ENCODE measurements around the gene ZNF408.
"Not testable (repeated sequence)": the region's sequence is repeated elsewhere in the genome, so short reads cannot be mapped to it uniquely, and the experiment has no call there.

ZNF408 gene

DNA sequence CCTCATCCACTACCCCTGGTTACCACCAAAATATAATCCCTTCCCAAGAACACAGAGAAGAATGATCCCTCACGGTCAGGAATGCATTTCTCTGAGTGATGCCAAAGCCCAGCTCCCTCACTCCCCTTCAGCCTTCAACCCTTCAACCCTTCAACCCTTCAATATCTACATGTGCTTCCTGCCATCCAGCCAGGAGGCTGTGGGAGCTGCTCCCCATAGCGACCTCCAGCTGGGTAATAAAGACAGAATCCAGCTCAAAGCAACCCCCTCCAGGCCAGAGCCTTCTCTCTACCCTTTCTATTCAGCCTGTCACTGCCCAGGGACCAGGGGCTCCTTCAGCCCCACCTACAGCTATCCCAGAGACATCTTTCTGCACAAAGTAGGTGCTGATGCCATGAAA lies 3.1 kb upstream of the ZNF408 start:
- no peak for DNase-seq (ENCODE audit: low spot score)

- DNase-seq (ENCODE audit: low spot score), result no peak
These were observed 2.2 kb upstream of the ZNF408 start for GRCh38 chr11:46698597-46698996.

- no peak for DNase-seq (ENCODE audit: low spot score)
These were observed 335 bp downstream of the ZNF408 start for GRCh38 chr11:46701078-46701654.

- DNase-seq (ENCODE audit: low spot score), result no peak
These were observed 4.3 kb downstream of the ZNF408 start for GRCh38 chr11:46705070-46705688.

DNA sequence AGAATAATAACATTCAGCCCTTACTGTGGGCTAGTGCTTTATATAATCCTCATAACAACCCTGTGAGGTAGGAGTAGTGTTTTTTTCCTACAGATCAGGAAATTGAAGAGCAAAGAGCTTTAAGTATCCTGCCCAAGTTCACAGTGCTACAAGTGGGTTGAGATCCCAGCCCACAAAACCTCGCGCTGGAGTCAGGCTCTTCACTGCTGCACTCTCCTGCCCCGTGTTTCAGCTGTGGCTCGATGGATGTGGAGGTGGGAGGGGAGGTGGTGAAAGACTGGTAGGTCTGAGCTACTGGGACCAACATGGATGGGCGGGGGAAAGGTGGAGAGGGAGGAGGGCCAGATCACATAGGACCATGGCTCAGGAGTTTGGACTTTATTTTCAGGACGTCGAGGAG lies 6.1 kb downstream of the ZNF408 start:
- DNase-seq (ENCODE audit: low spot score), result no peak

GRCh38 chr11:46709351-46709750 lies 8.5 kb downstream of the ZNF408 start:
- DNase-seq (ENCODE audit: low spot score), result not testable (repeated sequence)

- DNase-seq (ENCODE audit: low spot score), result no peak
These were observed 10.0 kb downstream of the ZNF408 start for GRCh38 chr11:46710821-46711269.

DNA sequence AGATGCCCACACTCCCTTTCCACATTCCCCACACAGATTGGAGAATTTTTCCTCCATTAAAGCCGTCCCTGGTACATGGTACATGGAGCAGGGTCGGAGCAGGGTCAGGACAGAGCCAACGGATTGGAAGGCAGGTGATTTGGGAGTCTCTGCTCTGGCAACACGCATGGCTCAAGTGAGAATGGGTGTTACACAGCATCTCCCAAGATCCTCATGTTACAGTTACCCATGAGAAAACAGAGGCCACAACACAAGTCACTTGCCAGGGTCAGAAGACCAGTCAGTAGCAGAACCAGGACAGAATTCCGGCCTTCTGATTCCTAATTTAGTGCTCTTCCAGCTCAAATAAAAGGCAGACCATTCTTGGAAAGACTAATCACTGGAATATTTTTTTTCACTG lies 10.5 kb downstream of the ZNF408 start:
- DNase-seq (ENCODE audit: low spot score), result no peak

DNA sequence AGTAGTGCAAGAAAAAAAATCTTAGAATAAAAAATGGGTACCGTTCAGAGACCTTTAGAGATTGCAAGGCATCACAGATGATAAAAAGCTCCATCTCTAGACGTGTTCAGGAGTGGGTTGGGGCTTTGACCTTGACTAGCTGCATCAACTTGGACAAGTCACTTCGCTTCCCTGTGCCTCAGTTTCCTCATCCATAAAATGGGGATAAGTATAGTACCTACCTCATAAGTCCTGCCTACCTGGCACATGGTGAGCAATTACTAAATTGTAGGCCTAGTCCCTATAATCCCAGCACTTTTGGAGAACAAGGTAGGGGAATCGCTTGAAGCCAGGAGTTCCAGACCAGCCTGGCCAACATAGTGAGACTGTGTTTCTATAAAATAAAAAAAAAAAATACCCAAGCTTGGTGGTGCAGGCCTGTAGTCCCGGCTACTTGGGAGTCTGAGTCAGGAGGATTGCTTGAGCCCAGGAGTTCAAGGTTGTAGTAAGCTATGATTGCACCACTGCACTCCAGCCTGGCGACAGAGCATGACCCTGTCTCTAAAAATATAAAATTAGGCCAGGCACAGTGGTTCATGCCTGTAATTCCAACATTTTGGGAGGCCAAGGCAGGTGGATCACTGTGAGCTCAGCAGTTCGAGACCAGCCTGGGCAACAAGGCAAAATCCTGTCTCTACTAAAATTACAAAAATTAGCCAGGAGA lies 12.2 kb downstream of the ZNF408 start:
- DNase-seq (ENCODE audit: low spot score), result no peak

DNA sequence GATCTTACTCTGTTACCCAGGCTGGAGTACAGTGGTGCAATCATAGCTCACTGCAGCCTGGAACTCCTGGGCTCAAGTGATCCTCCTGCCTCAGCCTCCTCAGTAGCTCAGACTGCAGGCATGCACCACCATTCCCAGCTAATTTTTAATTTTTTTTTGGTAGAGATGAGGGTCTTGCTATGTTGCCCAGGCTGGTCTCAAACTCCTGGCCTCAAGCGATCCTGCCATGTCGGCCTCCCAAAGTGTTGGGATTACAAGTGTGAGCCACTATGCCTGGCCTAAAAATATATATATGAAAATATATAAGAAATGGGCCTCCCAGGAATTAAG lies 17.0 kb downstream of the ZNF408 start:
- DNase-seq (ENCODE audit: low spot score), result not testable (repeated sequence)

DNA sequence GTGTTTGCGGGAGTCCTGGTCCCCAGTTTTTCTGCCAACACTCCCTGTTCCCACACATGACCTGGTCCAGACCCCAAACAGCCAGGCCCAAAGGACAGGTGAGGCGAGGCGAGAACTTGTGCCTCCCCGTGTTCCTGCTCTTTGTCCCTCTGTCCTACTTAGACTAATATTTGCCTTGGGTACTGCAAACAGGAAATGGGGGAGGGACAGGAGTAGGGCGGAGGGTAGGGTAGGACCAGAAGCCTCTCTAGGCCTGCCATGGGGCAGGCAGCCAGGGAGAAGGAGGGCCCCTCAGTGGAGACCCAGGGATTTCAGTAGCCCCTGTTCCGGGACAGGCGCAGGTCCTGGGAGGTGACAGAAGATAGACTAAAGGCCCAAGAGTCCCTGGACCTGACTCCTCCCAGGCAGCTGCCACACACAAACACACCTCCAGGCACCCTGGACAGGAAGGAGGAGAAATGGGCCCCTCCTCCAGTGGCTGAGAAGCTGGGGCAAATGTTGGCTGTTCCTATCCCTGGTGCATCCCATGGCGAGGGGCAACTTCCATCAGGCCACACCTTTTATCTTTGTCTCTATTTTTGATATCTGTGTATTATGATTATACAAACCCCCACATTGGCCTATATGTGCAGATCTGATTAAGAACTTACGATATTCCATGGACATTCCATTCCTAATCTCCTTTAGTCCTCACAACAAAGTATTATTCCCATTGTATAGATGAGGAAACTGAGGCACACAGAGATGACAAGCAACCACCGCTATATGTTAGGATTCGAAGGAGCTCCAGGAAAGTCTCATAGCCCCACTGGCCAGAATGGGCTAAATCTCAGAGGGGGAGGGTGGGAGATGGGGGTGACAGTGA lies 17.6 kb downstream of the ZNF408 start:
- no peak for DNase-seq (ENCODE audit: low spot score)

GRCh38 chr11:46719048-46719542 lies 18.3 kb downstream of the ZNF408 start, which contains the start of gene F2:
F2 (plus strand) TSS chr11:46719213; CDS start chr11:46719236, 23 bp downstream.
- DNase-seq (ENCODE audit: low spot score), result no peak

DNA sequence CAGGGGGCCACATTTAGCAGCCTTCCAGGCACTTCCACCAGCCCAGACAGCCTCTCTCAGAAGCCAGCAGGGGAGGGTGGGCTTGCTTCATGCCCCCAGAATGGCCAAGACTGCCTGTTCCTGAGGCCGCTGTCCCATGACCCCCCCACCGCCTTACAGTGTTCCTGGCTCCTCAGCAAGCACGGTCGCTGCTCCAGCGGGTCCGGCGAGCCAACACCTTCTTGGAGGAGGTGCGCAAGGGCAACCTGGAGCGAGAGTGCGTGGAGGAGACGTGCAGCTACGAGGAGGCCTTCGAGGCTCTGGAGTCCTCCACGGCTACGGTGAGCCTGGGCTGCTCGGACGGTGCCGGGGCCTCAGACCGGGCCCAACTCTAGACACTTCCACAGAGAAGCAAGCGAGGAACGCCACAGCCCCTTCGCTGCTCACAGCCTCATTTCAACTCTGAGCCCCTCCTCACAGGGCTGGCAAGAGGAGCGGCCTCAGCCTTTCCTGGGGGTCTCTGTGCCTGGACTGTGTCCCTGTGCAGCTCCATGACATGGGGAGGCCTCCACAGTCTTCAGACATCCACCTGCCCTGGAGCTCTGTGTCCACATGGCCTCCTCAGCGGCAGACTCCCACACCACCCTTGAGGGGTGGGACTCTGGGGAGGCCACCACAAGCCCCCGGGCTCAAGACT lies 18.9 kb downstream of the ZNF408 start:
- no peak for DNase-seq (ENCODE audit: low spot score)

DNA sequence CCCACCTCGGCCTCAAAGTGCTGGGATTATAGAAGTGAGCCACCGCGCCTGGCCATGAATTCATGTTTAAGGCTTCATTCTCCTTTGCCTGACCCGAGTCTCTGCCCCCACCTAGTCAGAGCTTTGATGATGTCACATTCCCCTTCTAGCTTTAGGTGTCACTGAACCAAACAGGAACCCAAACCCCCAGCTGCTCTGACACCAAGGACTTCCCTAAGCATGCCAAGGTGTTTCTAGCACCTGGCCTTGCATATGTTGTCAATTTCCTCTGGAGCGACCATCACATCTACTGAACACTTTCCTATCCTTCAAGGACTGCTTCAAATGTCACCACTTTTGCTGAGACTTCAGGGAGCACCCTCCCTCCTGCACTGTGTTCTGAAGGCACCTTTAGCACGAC lies 20.5 kb downstream of the ZNF408 start:
- DNase-seq (ENCODE audit: low spot score), result no peak

DNA sequence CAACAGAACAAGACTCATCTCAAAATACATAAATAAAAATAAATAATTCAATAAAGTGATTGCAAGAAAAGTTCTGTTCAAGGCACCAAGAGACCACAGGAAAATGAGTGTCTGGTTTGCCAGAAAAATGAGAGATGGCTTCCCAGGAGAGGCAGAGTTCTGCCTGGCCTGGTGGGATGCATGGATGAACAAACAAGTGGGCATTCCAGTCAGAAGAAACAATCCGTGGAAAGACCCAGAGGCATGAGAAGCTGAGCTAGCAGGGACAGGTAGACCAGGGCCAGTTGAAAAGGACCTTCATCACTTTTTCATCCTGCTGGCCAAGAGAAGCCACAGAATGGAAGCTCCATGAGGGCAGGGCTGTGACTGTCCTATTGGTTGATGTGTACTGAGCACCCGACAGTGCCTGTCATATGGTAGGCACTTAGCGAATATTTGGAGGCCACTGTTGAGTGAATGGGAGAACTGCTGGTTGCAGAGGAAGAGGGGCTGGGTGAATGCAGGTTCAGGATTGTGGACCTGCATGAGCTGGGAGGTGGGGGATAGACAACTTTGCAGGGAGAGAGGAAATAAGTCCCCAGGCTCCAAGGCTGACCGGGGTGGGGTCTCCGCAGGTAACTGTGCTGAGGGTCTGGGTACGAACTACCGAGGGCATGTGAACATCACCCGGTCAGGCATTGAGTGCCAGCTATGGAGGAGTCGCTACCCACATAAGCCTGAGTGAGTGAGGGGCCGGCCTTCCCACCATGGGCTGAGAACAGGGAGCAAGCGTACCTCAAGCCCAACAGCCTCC lies 21.9 kb downstream of the ZNF408 start:
- DNase-seq (ENCODE audit: low spot score), result no peak

- DNase-seq (ENCODE audit: low spot score), result no peak
These were observed 22.5 kb downstream of the ZNF408 start for GRCh38 chr11:46723359-46723680.

GRCh38 chr11:46724088-46724487 lies 23.3 kb downstream of the ZNF408 start:
- no peak for DNase-seq (ENCODE audit: low spot score)

GRCh38 chr11:46725338-46726205 lies 24.7 kb downstream of the ZNF408 start:
- DNase-seq (ENCODE audit: low spot score), result no peak

DNA sequence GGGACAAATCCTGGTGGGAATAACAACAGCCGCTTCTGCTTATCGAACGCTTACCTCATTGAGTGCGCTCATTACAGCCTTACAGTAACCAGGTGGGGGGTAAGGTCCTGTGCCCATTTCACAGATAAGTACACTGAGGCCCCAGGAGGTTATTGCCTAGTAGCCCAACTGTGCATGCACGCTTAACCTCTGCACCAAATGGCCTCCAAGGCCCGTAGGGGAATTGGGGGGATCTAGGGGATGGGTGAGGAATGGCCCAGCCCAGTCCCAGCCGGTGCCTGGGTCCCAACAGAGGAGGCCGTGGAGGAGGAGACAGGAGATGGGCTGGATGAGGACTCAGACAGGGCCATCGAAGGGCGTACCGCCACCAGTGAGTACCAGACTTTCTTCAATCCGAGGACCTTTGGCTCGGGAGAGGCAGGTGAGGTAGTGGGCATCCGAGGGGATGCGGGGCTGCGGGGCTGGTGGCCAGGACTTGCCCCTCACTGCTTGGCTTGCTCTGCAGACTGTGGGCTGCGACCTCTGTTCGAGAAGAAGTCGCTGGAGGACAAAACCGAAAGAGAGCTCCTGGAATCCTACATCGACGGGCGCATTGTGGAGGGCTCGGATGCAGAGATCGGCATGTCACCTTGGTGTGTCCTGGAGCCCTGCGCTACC lies 25.5 kb downstream of the ZNF408 start:
- no peak for DNase-seq (ENCODE audit: low spot score)
